ENCODE data around the gene FRS3. TPM values are rescaled to one million over a fixed set of nuclear protein-coding genes. Genes with fewer than 3 reads are reported as not detected.

The FRS3 gene
- total and polyA plus RNA-seq, 9 of the 15 experiments (the other 6 are each of a cell fraction or from before 2014, with no cell fraction given) = 0.03 to 3.7 (median 1.6) TPM

- peaks cover 4% of the 10 kb centered on the region for H4K20me1 ChIP-seq (replicated peaks; ENCODE audit: control insufficient read depth, insufficient read depth, low read length)
- no TSS peak for BruUV-seq (replicated peaks)
- no peaks in the 10 kb centered on the region for H3K9me1 ChIP-seq (ENCODE audit: control insufficient read depth, insufficient read depth, low read length)
- in situ Hi-C loops (cut with MboI) = no loop called here
- H3K36me3 ChIP-seq (ENCODE audit: control insufficient read depth, insufficient read depth, low read length) = no peaks in the 10 kb centered on the region
- peak overlapping the region; percentile 85 for H3K4me2 ChIP-seq (ENCODE audit: insufficient read depth, low read length)
- DNase-seq (ENCODE audit: extremely low read depth in 1 of 4, low spot score in 3 of 4) (peak; percentile 65 to 96 (median 88)), ATAC-seq (peak; percentile 78), FAIRE-seq (no peak)
- intact Hi-C loops (cut with micrococcal nuclease) = loop anchor here (2.0 kb wide), 1 partner anchor 33 kb away; no protein-coding TSS in a partner anchor
- peak overlapping the region; percentile 50 to 92; a peak in 3 of 4 replicates for H3K9ac ChIP-seq (ENCODE audit: insufficient read depth in 1 of 2, low read depth in 2 of 2, low read length in 2 of 2)
- no peak overlapping the region for H3K27ac ChIP-seq (ENCODE audit: extremely low read depth, low read depth, low read length)
- peak overlapping the region; percentile 63 for H3K4me3 ChIP-seq
- ChIA-PET POLR2A (interaction anchor here (0.5 to 2.2 kb wide), 15 partner anchors 8 to 708 kb away, joined by 3 to 11 read pairs (median 4); no protein-coding TSS in a partner anchor), CTCF (ENCODE audit: low intra/inter-chr PET ratio) (interaction anchor here (2.2 to 2.6 kb wide), 2 partner anchors 42 to 45 kb away, joined by 13 to 19 read pairs; partner anchors contain the start of gene FRS3)
- no peaks in the 10 kb centered on the region for H3K9me3 ChIP-seq (replicated peaks; ENCODE audit: control insufficient read depth, insufficient read depth, low read depth, low read length)
- WGBS (ENCODE audit: insufficient coverage, low coverage, missing lambda C conversion rate) = 3% methylated on average over 37 of the region's 73 CpGs
- H3K27me3 ChIP-seq (ENCODE audit: control insufficient read depth in 2 of 2, insufficient read depth in 2 of 2, low read length in 2 of 2) = peaks cover 0 to 23% of the 10 kb centered on the region in 2 experiments; a peak in 2 of 5 replicates
- peaks cover 5 to 29% of the 10 kb centered on the region in 2 experiments for H3K4me1 ChIP-seq (replicated peaks in 1 of 2; ENCODE audit: control insufficient read depth in 2 of 2, insufficient read depth in 2 of 2, low read length in 2 of 2)
- no peaks in the 10 kb centered on the region for H3K79me2 ChIP-seq (ENCODE audit: control insufficient read depth, insufficient read depth, low read length)
- H2AFZ ChIP-seq (ENCODE audit: low read depth, low read length) = peak overlapping the region; percentile 81
- TF ChIP-seq MAFG (tag; conservative IDR thresholded peaks at IDR 0.05) (no peak), GABPA (tag; conservative IDR thresholded peaks at IDR 0.05; ENCODE audit: low read depth) (0 out of 2 replicates have a peak, but pooled peaks have one; percentile 12), CHD2 (IDR thresholded peaks at IDR 0.05; ENCODE audit: low read depth, low read length) (no peak), GTF2E2 (tag; IDR thresholded peaks at IDR 0.05) (no peak), REST (IDR thresholded peaks at IDR 0.05; ENCODE audit: borderline replicate concordance) (peak; percentile 95), REST (CRISPR knock-in tag; IDR thresholded peaks at IDR 0.05; ENCODE audit: low read depth) (no peak), HDAC1 (IDR thresholded peaks at IDR 0.05) (no peak), E2F6 (IDR thresholded peaks at IDR 0.05; ENCODE audit: borderline replicate concordance in 1 of 2, extremely low read depth in 1 of 2, insufficient read depth in 1 of 2, insufficient read length in 1 of 2, low read depth in 1 of 2, low read length in 1 of 2, poor library complexity in 1 of 2, severe bottlenecking in 1 of 2) (peak in 1 of 2 experiments; percentile 37), SMAD4 (CRISPR knock-in tag; conservative IDR thresholded peaks at IDR 0.05) (no peak), NR2C2 (CRISPR knock-in tag; IDR thresholded peaks at IDR 0.05) (no peak), NR2C2 (tag; IDR thresholded peaks at IDR 0.05) (no peak)
Measured at GRCh38 chr6:41733707-41734665, 45.7 kb downstream of the FRS3 start.

Data from K562 (cell line).